Loucy (cell line): ENCODE data around the gene CELA3B.

ENCODE experiments used
- EZH2phosphoT487 ChIP-seq: fragments of 200-600 bp; IDR thresholded peaks from 2 replicates; pipeline ENCODE4 v1.6.1; 2018; ENCODE audit warnings: antibody characterized with exemption, mild to moderate bottlenecking, moderate library complexity, borderline replicate concordance
- TF ChIP-seq, protein P1 (sequence below): fragments of 200-600 bp; sonication (generic); conservative IDR thresholded peaks from 2 replicates; pipeline ENCODE4 v1.5.1; 2014; ENCODE audit warnings: mild to moderate bottlenecking, antibody characterized with exemption, low read length

DNA sequence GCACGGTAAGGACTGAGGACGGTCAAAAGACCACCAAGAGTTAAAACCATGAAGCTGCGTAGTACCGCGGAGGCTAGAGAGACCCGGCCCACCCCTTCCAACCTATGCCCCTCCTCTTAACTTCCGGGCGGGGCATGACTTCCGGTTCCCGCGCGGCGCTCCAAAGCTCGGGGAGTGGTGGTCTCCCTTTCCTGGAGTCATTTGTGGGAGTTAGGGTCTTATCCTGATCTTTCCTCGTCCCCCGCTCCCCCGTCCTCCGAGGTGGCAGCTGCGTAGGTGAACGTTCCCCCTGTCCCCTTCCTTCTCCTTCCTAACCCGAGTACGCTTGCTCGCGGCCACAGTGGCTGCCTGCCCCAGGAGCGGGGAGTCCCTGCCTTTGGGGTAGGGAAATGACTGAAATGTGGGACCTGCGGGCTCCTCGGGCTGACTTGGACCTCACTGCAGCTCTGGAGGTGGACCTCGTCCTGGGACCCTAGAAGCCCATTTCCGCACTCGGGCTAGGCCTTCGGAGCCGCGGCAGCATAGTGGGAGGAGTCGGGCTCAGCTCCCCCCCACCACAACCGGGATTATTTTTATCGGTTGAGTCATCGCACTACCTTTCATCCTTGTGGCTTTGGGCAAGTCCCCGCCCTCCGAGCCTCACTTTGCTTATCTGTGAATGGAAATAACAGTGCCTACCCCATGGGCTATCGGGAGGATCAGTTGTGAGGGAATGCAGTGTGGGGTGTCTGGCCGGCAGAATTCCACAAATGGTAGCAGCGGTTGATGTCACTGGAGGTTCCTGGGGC lies 48.7 kb downstream of the CELA3B start:
- TF ChIP-seq, protein P1, sequence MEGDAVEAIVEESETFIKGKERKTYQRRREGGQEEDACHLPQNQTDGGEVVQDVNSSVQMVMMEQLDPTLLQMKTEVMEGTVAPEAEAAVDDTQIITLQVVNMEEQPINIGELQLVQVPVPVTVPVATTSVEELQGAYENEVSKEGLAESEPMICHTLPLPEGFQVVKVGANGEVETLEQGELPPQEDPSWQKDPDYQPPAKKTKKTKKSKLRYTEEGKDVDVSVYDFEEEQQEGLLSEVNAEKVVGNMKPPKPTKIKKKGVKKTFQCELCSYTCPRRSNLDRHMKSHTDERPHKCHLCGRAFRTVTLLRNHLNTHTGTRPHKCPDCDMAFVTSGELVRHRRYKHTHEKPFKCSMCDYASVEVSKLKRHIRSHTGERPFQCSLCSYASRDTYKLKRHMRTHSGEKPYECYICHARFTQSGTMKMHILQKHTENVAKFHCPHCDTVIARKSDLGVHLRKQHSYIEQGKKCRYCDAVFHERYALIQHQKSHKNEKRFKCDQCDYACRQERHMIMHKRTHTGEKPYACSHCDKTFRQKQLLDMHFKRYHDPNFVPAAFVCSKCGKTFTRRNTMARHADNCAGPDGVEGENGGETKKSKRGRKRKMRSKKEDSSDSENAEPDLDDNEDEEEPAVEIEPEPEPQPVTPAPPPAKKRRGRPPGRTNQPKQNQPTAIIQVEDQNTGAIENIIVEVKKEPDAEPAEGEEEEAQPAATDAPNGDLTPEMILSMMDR = no peak
- TF ChIP-seq EZH2phosphoT487 = no peak
